ENCODE measurements around the gene SPDEF.

GRCh38 chr6:34549026-34549803, 6.9 kb downstream of the SPDEF start:
- TF ChIP-seq ZNF564 (CRISPR knock-in tag; IDR thresholded peaks at IDR 0.05), result no peak
- no peak for TF ChIP-seq CTCF (CRISPR knock-in tag; IDR thresholded peaks at IDR 0.05)
- TF ChIP-seq ZSCAN20 (CRISPR knock-in tag; IDR thresholded peaks at IDR 0.05; ENCODE audit: borderline replicate concordance), result no peak
- TF ChIP-seq MXD4 (CRISPR knock-in tag; IDR thresholded peaks at IDR 0.05), result no peak
- no peak for TF ChIP-seq EED (CRISPR knock-in tag; IDR thresholded peaks at IDR 0.05)
- TF ChIP-seq ZBTB43 (CRISPR knock-in tag; conservative IDR thresholded peaks at IDR 0.05), result no peak
- no peak for TF ChIP-seq ZNF331 (CRISPR knock-in tag; IDR thresholded peaks at IDR 0.05)
- no peak for TF ChIP-seq POLR2A (IDR thresholded peaks at IDR 0.05; ENCODE audit: insufficient read depth in 1 of 2, low read depth in 2 of 2, low read length in 2 of 2)
- TF ChIP-seq ZNF841 (CRISPR knock-in tag; IDR thresholded peaks at IDR 0.05; ENCODE audit: borderline replicate concordance), result no peak
- no peak for TF ChIP-seq MTA1 (CRISPR knock-in tag; IDR thresholded peaks at IDR 0.05; ENCODE audit: borderline replicate concordance)

Measured in HepG2 (cell line).